ENCODE measurements around the gene BARX2. TPM values are rescaled to one million over a fixed set of nuclear protein-coding genes. Genes with fewer than 3 reads are reported as not detected.

BARX2 gene
- total and polyA plus RNA-seq, 2 of the 4 experiments (the other 2 are of a cell fraction): not detected

Other genes starting within 250 kb of the BARX2 start
- gene ARHGAP32, start 183.5 kb upstream of the BARX2 start, total RNA-seq (2012; rRNA removed): 5.8 and 8.4 TPM in 2 replicates
- gene ARHGAP32, start 183.5 kb upstream of the BARX2 start, polyA plus RNA-seq (2012; rRNA removed): 4.1 and 4.7 TPM in 2 replicates

All from IMR-90 (cell line).